ENCODE data around the gene SEMA6D. TPM values are rescaled to one million over a fixed set of nuclear protein-coding genes. Genes with fewer than 3 reads are reported as not detected.
"Not testable (repeated sequence)": the region's sequence is repeated elsewhere in the genome, so short reads cannot be mapped to it uniquely, and the experiment has no call there.

The SEMA6D gene
- total RNA-seq, 1 donor from 2014 or later, result not detected

DNA sequence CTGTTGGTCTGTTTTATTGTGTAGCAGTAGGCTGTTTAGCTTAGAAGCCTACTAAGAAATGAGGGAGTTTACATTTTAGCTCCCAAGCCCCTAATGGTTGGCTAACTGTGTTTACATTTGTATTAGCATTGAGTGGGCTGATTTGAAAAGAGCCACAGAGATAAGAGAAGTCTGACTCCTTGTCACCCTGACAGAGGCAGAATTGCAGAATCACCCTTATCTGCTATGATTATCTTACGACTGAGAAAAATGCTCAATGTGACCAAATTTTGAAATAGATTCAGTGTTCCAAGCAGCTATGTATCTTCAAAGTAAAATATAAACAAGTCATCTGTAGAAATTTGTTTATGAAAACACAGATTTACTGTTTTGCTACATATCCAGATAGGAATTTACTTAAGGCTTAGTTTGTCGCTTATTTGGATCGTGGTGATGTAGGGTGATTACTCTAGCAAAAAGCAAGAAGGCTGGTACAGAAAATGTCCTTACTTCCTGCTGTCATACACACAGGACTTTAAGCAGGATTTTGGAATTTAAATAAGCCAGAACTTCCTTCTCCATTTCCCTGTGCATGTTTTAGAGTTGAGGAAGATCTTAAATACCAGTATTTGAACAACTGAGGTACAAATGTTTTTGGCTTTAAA is 19.0 kb downstream of the SEMA6D start:
- ChIA-PET POLR2A (no interaction called here), CTCF (no interaction called here)

GRCh38 chr15:47737477-47737876 is 20.2 kb downstream of the SEMA6D start:
- intact Hi-C loops (cut with micrococcal nuclease), result no loop called here
- TF ChIP-seq, protein P1, sequence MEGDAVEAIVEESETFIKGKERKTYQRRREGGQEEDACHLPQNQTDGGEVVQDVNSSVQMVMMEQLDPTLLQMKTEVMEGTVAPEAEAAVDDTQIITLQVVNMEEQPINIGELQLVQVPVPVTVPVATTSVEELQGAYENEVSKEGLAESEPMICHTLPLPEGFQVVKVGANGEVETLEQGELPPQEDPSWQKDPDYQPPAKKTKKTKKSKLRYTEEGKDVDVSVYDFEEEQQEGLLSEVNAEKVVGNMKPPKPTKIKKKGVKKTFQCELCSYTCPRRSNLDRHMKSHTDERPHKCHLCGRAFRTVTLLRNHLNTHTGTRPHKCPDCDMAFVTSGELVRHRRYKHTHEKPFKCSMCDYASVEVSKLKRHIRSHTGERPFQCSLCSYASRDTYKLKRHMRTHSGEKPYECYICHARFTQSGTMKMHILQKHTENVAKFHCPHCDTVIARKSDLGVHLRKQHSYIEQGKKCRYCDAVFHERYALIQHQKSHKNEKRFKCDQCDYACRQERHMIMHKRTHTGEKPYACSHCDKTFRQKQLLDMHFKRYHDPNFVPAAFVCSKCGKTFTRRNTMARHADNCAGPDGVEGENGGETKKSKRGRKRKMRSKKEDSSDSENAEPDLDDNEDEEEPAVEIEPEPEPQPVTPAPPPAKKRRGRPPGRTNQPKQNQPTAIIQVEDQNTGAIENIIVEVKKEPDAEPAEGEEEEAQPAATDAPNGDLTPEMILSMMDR (IDR thresholded peaks at IDR 0.05), result no peak
- H3K27ac Mint-ChIP-seq, result no peak overlapping the region
- H3K36me3 Mint-ChIP-seq (ENCODE audit: low read depth), result no peaks in the 10 kb centered on the region
- ATAC-seq (ENCODE audit: low read depth) (no peak), DNase-seq (no peak)
- ChIA-PET CTCF (no interaction called here), POLR2A (no interaction called here)
- H3K4me1 Mint-ChIP-seq, result no peaks in the 10 kb centered on the region
- no peaks in the 10 kb centered on the region for H3K9me3 Mint-ChIP-seq
- H3K27me3 Mint-ChIP-seq, result peaks cover 2% of the 10 kb centered on the region
- H3K4me3 Mint-ChIP-seq, result no peak overlapping the region

More for the DNA sequence above, 19.0 kb downstream of the SEMA6D start:
- DNase-seq (no peak), ATAC-seq (ENCODE audit: low read depth) (no peak)
- H3K4me3 Mint-ChIP-seq, result no peak overlapping the region
- intact Hi-C loops (cut with micrococcal nuclease), result no loop called here
- TF ChIP-seq, protein P1 (IDR thresholded peaks at IDR 0.05), result no peak
- H3K36me3 Mint-ChIP-seq (ENCODE audit: low read depth), result no peaks in the 10 kb centered on the region
- H3K27me3 Mint-ChIP-seq, result peaks cover 2% of the 10 kb centered on the region
- H3K4me1 Mint-ChIP-seq, result no peaks in the 10 kb centered on the region
- no peak overlapping the region for H3K27ac Mint-ChIP-seq
- H3K9me3 Mint-ChIP-seq, result no peaks in the 10 kb centered on the region

GRCh38 chr15:47738144-47738825 is 21.0 kb downstream of the SEMA6D start:
- H3K4me3 Mint-ChIP-seq; POLR2A ChIA-PET; H3K27ac Mint-ChIP-seq; H3K36me3 Mint-ChIP-seq (ENCODE audit: low read depth); H3K4me1 Mint-ChIP-seq; DNase-seq; CTCF ChIA-PET; ATAC-seq (ENCODE audit: low read depth); intact Hi-C loops (cut with micrococcal nuclease); H3K9me3 Mint-ChIP-seq; H3K27me3 Mint-ChIP-seq: not testable (repeated sequence)

GRCh38 chr15:47741082-47741481 is 23.8 kb downstream of the SEMA6D start:
- no peak for DNase-seq
- Mint-ChIP-seq H3K27ac (no peak overlapping the region), H3K4me1 (no peaks in the 10 kb centered on the region), H3K27me3 (peaks cover 2% of the 10 kb centered on the region), H3K9me3 (no peaks in the 10 kb centered on the region), H3K36me3 (ENCODE audit: low read depth) (no peaks in the 10 kb centered on the region), H3K4me3 (no peak overlapping the region)
- ChIA-PET POLR2A (no interaction called here), CTCF (no interaction called here)
- intact Hi-C loops (cut with micrococcal nuclease), result no loop called here
- ATAC-seq (ENCODE audit: low read depth), result no peak
- TF ChIP-seq, protein P1 (IDR thresholded peaks at IDR 0.05), result no peak

DNA sequence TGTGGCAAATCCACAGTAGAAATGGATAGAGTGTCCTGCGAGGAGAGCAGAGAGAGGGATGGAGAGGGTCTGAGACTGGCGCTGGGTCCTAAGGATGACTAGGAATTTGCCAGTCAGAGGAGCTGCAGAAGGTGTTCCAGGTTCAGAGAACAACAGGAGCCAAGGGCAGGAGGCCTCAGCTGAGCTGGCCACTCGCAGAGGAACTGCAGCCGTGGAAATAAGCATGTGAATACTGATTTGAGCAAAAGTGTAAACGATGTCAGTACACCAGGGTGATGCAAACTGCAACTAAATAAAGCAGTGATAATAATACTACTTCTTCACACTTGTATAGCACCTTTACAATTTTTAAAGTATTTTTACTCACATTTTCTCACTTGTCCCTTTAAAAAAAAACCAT is 24.6 kb downstream of the SEMA6D start:
- TF ChIP-seq, protein P1 (IDR thresholded peaks at IDR 0.05), result no peak
- ChIA-PET POLR2A (no interaction called here), CTCF (no interaction called here)
- peaks cover 2% of the 10 kb centered on the region for H3K27me3 Mint-ChIP-seq
- intact Hi-C loops (cut with micrococcal nuclease), result no loop called here
- H3K4me1 Mint-ChIP-seq, result no peaks in the 10 kb centered on the region
- ATAC-seq (ENCODE audit: low read depth) (no peak), DNase-seq (no peak)
- no peaks in the 10 kb centered on the region for H3K36me3 Mint-ChIP-seq (ENCODE audit: low read depth)
- no peak overlapping the region for H3K27ac Mint-ChIP-seq
- no peak overlapping the region for H3K4me3 Mint-ChIP-seq
- no peaks in the 10 kb centered on the region for H3K9me3 Mint-ChIP-seq
